GM12878 (cell line): ENCODE results near the gene FLAD1. TPM values are rescaled to one million over a fixed set of nuclear protein-coding genes. Genes with fewer than 3 reads are reported as not detected.

Experiments used
- E2F4 ChIP-seq: IDR thresholded peaks from 2 replicates; pipeline ENCODE4 v1.6.1; 2012; ENCODE audit warnings: low read depth, low read length, improper control_type of control experiment
- ELK1 ChIP-seq: IDR thresholded peaks from 2 replicates; pipeline ENCODE4 v1.6.1; 2012; ENCODE audit warnings: low read depth, low read length, improper control_type of control experiment
- HSF1 ChIP-seq: fragments of 150-350 bp; IDR thresholded peaks from 2 replicates; pipeline ENCODE4 v1.6.1; 2014; ENCODE audit warnings: mild to moderate bottlenecking, low read depth, low read length
- KDM1A ChIP-seq: fragments of 200-600 bp; sonication (generic); IDR thresholded peaks from 2 replicates; pipeline ENCODE4 v1.6.1; 2016; ENCODE audit warnings: borderline replicate concordance
- NFXL1 ChIP-seq: fragments of 450-650 bp; IDR thresholded peaks from 2 replicates; pipeline ENCODE4 v1.6.1; 2017; ENCODE audit warnings: antibody characterized with exemption, mild to moderate bottlenecking, borderline replicate concordance
- NR2C1 ChIP-seq: fragments of 450-650 bp; IDR thresholded peaks from 2 replicates; pipeline ENCODE4 v1.6.1; 2017; ENCODE audit warnings: antibody characterized with exemption, mild to moderate bottlenecking, moderate library complexity
- PBX3 ChIP-seq: IDR thresholded peaks from 2 replicates; pipeline ENCODE4 v1.6.1; 2011; ENCODE audit warnings: mild to moderate bottlenecking, low read depth, low read length, moderate library complexity; ENCODE audit not compliant: insufficient replicate concordance
- TARDBP ChIP-seq: IDR thresholded peaks from 2 replicates; pipeline ENCODE4 v1.6.1; 2016; ENCODE audit warnings: borderline replicate concordance
- polyA plus RNA-seq, 11 experiments: library from polyadenylated mRNA; depleted of rRNA in 4 of 11; unstranded in 6 of 11; stranded (reverse) in 5 of 11; fragments of >200 nt; fragmentation: Nextera tagmentation in 4 of 11; fragmentation: Illumina TruSeq in 1 of 11; extraction: Ambion mirVana in 4 of 11; extraction: Trizol in 1 of 11; gene quantifications; 1 replicate in 1 of 11; 2 replicates in 10 of 11; pipeline versions ENCODE4 v1.2.1 to v1.2.3, GENCODE V29; 2011 to 2016; ENCODE audit warnings: inconsistent platforms in 2 of 11, missing spikeins in 2 of 11, low read depth in 1 of 11
- total RNA-seq, 4 experiments: library from RNA; depleted of rRNA in 3 of 4; stranded (reverse); fragments of >200 nt in 3 of 4; fragmentation: Illumina TruSeq in 1 of 4; extraction: Trizol in 1 of 4; gene quantifications; 2 replicates each; pipeline versions ENCODE4 v1.2.1 to v1.2.3, GENCODE V29; 2013 to 2021

The FLAD1 gene
- total and polyA plus RNA-seq, 10 of the 15 experiments (the other 5 are each of a cell fraction or from before 2014, with no cell fraction given): 22.9 to 93.4 (median 56.6) TPM

GRCh38 chr1:154962795-154963330 is 20.3 kb upstream of the FLAD1 start (continued):
- TF ChIP-seq KDM1A: no peak
- TF ChIP-seq PBX3: no peak
- no peak for TF ChIP-seq E2F4
- no peak for TF ChIP-seq ELK1
- no peak for TF ChIP-seq NR2C1
- TF ChIP-seq NFXL1: no peak
- TF ChIP-seq HSF1: no peak
- no peak for TF ChIP-seq TARDBP
